GM12878 (cell line): ENCODE results near the gene PIP5KL1.

Experiments
- BCL11A ChIP-seq: IDR thresholded peaks from 2 replicates; pipeline ENCODE4 v1.6.1; 2011; ENCODE audit warnings: low read depth, low read length
- CBX5 ChIP-seq: sonication (generic); IDR thresholded peaks from 2 replicates; pipeline ENCODE4 v1.6.1; 2016; ENCODE audit warnings: low read depth, moderate library complexity, mild to moderate bottlenecking, inconsistent platforms
- FOS ChIP-seq: IDR thresholded peaks from 3 replicates; pipeline ENCODE4 v1.6.1; 2011; ENCODE audit warnings: borderline replicate concordance; ENCODE audit not compliant: insufficient read length; ENCODE audit errors: extremely low read depth
- GATAD2B ChIP-seq: fragments of 450-650 bp; conservative IDR thresholded peaks from 2 replicates; pipeline ENCODE4 v1.6.1; 2017; ENCODE audit warnings: low read depth, mild to moderate bottlenecking, moderate library complexity
- NFIC ChIP-seq: IDR thresholded peaks from 2 replicates; pipeline ENCODE4 v1.6.1; 2012; ENCODE audit warnings: low read depth, mild to moderate bottlenecking, inconsistent platforms, low read length, moderate library complexity
- POLR2A ChIP-seq: IDR thresholded peaks from 2 replicates; pipeline ENCODE4 v1.6.1; 2011; ENCODE audit warnings: low read depth, mild to moderate bottlenecking, low read length
- RCOR1 ChIP-seq: conservative IDR thresholded peaks from 2 replicates; pipeline ENCODE4 v1.6.1; 2012; ENCODE audit warnings: low read depth, low read length, improper control_type of control experiment
- SPI1 ChIP-seq: IDR thresholded peaks from 2 replicates; pipeline ENCODE4 v1.6.1; 2011; ENCODE audit warnings: low read depth, mild to moderate bottlenecking, low read length, moderate library complexity, borderline replicate concordance; ENCODE audit not compliant: insufficient read depth
- TF ChIP-seq, protein P1 (sequence below), 3 experiments: IDR thresholded peaks in 2 of 3; conservative IDR thresholded peaks in 1 of 3; 2 replicates each; pipeline ENCODE4 v1.5.1; 2011; ENCODE audit warnings: low read depth in 3 of 3, low read length in 3 of 3, mild to moderate bottlenecking in 3 of 3, control low read depth in 2 of 3, moderate library complexity in 2 of 3, inconsistent platforms in 1 of 3, mixed read lengths in 1 of 3; ENCODE audit not compliant: control insufficient read depth in 2 of 3, insufficient read depth in 1 of 3; ENCODE audit errors: extremely low read depth in 1 of 3
- TF ChIP-seq, protein P2 (sequence below): fragments of 450-650 bp; IDR thresholded peaks from 2 replicates; pipeline ENCODE4 v1.6.1; 2017; ENCODE audit warnings: mild to moderate bottlenecking

DNA sequence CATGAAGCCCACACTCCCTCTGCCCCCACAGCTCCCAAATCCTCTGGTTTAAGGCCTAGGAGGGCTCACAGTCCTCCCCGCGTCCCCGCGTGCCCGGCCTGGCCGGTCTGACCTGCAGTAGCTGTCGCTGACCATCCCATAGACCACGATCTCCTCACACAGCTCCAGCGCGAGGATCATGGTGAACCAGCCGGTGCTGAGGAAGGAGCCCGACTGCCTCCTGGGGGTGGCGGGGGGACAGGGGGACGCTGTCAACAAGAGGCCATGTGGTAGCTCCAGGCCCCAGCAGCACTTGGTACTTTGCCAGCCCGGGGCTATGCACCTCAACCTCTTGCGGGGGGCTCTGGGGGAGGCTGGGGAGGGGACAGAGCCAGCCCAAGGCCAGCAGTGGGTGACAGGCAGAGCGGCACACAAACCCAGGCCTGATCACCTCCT, 20.7 kb downstream of the PIP5KL1 start:
- TF ChIP-seq SPI1 (no peak), FOS (no peak), CBX5 (no peak), BCL11A (no peak), RCOR1 (no peak), POLR2A (peak; percentile 36; the same call in 1 of the 2 replicates), NFIC (no peak), GATAD2B (no peak)
- TF ChIP-seq, protein P1, sequence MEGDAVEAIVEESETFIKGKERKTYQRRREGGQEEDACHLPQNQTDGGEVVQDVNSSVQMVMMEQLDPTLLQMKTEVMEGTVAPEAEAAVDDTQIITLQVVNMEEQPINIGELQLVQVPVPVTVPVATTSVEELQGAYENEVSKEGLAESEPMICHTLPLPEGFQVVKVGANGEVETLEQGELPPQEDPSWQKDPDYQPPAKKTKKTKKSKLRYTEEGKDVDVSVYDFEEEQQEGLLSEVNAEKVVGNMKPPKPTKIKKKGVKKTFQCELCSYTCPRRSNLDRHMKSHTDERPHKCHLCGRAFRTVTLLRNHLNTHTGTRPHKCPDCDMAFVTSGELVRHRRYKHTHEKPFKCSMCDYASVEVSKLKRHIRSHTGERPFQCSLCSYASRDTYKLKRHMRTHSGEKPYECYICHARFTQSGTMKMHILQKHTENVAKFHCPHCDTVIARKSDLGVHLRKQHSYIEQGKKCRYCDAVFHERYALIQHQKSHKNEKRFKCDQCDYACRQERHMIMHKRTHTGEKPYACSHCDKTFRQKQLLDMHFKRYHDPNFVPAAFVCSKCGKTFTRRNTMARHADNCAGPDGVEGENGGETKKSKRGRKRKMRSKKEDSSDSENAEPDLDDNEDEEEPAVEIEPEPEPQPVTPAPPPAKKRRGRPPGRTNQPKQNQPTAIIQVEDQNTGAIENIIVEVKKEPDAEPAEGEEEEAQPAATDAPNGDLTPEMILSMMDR (IDR thresholded peaks at IDR 0.05 in 2 of 3, conservative IDR thresholded peaks at IDR 0.05 in 1 of 3; ENCODE audit: control insufficient read depth in 2 of 3, extremely low read depth in 1 of 3, insufficient read depth in 1 of 3, low read depth in 3 of 3, low read length in 3 of 3), result no peak
- TF ChIP-seq, protein P2, sequence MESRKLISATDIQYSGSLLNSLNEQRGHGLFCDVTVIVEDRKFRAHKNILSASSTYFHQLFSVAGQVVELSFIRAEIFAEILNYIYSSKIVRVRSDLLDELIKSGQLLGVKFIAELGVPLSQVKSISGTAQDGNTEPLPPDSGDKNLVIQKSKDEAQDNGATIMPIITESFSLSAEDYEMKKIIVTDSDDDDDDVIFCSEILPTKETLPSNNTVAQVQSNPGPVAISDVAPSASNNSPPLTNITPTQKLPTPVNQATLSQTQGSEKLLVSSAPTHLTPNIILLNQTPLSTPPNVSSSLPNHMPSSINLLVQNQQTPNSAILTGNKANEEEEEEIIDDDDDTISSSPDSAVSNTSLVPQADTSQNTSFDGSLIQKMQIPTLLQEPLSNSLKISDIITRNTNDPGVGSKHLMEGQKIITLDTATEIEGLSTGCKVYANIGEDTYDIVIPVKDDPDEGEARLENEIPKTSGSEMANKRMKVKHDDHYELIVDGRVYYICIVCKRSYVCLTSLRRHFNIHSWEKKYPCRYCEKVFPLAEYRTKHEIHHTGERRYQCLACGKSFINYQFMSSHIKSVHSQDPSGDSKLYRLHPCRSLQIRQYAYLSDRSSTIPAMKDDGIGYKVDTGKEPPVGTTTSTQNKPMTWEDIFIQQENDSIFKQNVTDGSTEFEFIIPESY, result no peak
